ENCODE measurements around the gene UPK3A.
"Not testable (repeated sequence)": the region's sequence is repeated elsewhere in the genome, so short reads cannot be mapped to it uniquely, and the experiment has no call there.

Gene UPK3A

GRCh38 chr22:45259754-45260394 is 24.9 kb upstream of the UPK3A start:
- DNase-seq, result no peak

- not testable (repeated sequence) for DNase-seq
Observed at GRCh38 chr22:45260395-45260759, 24.4 kb upstream of the UPK3A start.

GRCh38 chr22:45261407-45262088 is 23.2 kb upstream of the UPK3A start:
- no peak for DNase-seq

GRCh38 chr22:45262195-45262930 is 22.4 kb upstream of the UPK3A start:
- no peak for DNase-seq

- no peak for DNase-seq
Observed at GRCh38 chr22:45262931-45263462, 21.8 kb upstream of the UPK3A start.

- no peak for DNase-seq
Observed at GRCh38 chr22:45263463-45264269, 21.1 kb upstream of the UPK3A start.

GRCh38 chr22:45265535-45265934 is 19.2 kb upstream of the UPK3A start:
- no peak for DNase-seq

- no peak for DNase-seq
Observed at GRCh38 chr22:45268167-45268957, 16.4 kb upstream of the UPK3A start.

- DNase-seq, result peak; percentile 76
Observed at GRCh38 chr22:45268958-45269844, 15.5 kb upstream of the UPK3A start.

GRCh38 chr22:45270095-45271020 is 14.4 kb upstream of the UPK3A start:
- no peak for DNase-seq

- DNase-seq, result no peak
Observed at GRCh38 chr22:45271667-45272201, 13.0 kb upstream of the UPK3A start.

- DNase-seq, result no peak
Observed at GRCh38 chr22:45272498-45272897, 12.3 kb upstream of the UPK3A start.

- DNase-seq, result no peak
Observed at GRCh38 chr22:45273452-45274075, 11.2 kb upstream of the UPK3A start.

- DNase-seq, result no peak
Observed at GRCh38 chr22:45276507-45277105, 8.1 kb upstream of the UPK3A start.

- not testable (repeated sequence) for DNase-seq
Observed at GRCh38 chr22:45277720-45278119, 7.0 kb upstream of the UPK3A start.

GRCh38 chr22:45278125-45278524 is 6.6 kb upstream of the UPK3A start:
- DNase-seq, result no peak

- no peak for DNase-seq
Observed at GRCh38 chr22:45280587-45280980, 4.2 kb upstream of the UPK3A start.

- DNase-seq, result no peak
Observed at GRCh38 chr22:45281010-45281409, 3.7 kb upstream of the UPK3A start.

Data from stimulated activated CD4-positive, alpha-beta T cell treated with anti-CD3 and anti-CD28 coated beads, Interleukin-1b, Interleukin-23, amount 100 ng/mL, for 48 hours (primary cell).